Neutrophil (primary cell): Measurements from ENCODE around the gene LBHD2.

Experiments used
- H3K27ac ChIP-seq: fragments of 200-600 bp; sonication (generic); 2 replicates; pipeline ENCODE4 v1.5.1; 2016; ENCODE audit warnings: mild to moderate bottlenecking, moderate library complexity
- H3K27me3 ChIP-seq: fragments of 200-600 bp; sonication (generic); 2 replicates; pipeline ENCODE4 v1.6.0; 2016; ENCODE audit warnings: mild to moderate bottlenecking
- H3K36me3 ChIP-seq: fragments of 200-600 bp; sonication (generic); 2 replicates; pipeline ENCODE4 v1.5.1; 2017
- H3K4me1 ChIP-seq, 2 experiments: fragments of 200-600 bp in 1 of 2; sonication (generic) in 1 of 2; 1 replicate in 1 of 2; 2 replicates in 1 of 2; pipeline versions ENCODE4 v1.5.1 to v1.6.1; 2013 to 2016; ENCODE audit warnings: low read depth in 1 of 2, low read length in 1 of 2, mild to moderate bottlenecking in 1 of 2, moderate library complexity in 1 of 2; ENCODE audit not compliant: control insufficient read depth in 1 of 2, insufficient read depth in 1 of 2
- H3K4me3 ChIP-seq, 2 experiments: fragments of 200-600 bp in 1 of 2; sonication (generic) in 1 of 2; 1 replicate in 1 of 2; 2 replicates in 1 of 2; pipeline ENCODE4 v1.5.1; 2013 to 2016; ENCODE audit warnings: low read depth in 1 of 2, low read length in 1 of 2, mild to moderate bottlenecking in 1 of 2, moderate library complexity in 1 of 2
- H3K9me3 ChIP-seq: fragments of 200-600 bp; sonication (generic); 2 replicates; pipeline ENCODE4 v1.5.1; 2016
- CTCF ChIP-seq: fragments of 200-600 bp; sonication (generic); IDR thresholded peaks from 2 replicates; pipeline ENCODE4 v1.5.1; 2016; ENCODE audit warnings: antibody characterized with exemption

LBHD2 gene

GRCh38 chr14:103050935-103051334 lies 33.1 kb upstream of the LBHD2 start:
- Histone ChIP-seq H3K9me3 (no peaks in the 10 kb centered on the region), H3K27ac (no peak overlapping the region), H3K4me3 (no peak overlapping the region), H3K27me3 (peaks cover 72% of the 10 kb centered on the region), H3K4me1 (no peaks in the 10 kb centered on the region), H3K36me3 (no peaks in the 10 kb centered on the region)
- TF ChIP-seq CTCF = no peak

- no peak for TF ChIP-seq CTCF
- peaks cover 78% of the 10 kb centered on the region for H3K27me3 ChIP-seq
- H3K27ac ChIP-seq = no peak overlapping the region
- H3K4me1 ChIP-seq = peaks cover 0 to 4% of the 10 kb centered on the region in 2 experiments
- no peaks in the 10 kb centered on the region for H3K9me3 ChIP-seq
- no peak overlapping the region for H3K4me3 ChIP-seq
- H3K36me3 ChIP-seq = no peaks in the 10 kb centered on the region
These were observed 31.6 kb upstream of the LBHD2 start for GRCh38 chr14:103052407-103052806.

GRCh38 chr14:103055695-103056094 lies 28.3 kb upstream of the LBHD2 start:
- no peaks in the 10 kb centered on the region for H3K36me3 ChIP-seq
- H3K27ac ChIP-seq = no peak overlapping the region
- no peak for TF ChIP-seq CTCF
- peaks cover 99% of the 10 kb centered on the region for H3K27me3 ChIP-seq
- H3K4me3 ChIP-seq = no peak overlapping the region
- peaks cover 0 to 9% of the 10 kb centered on the region in 2 experiments for H3K4me1 ChIP-seq
- H3K9me3 ChIP-seq = no peaks in the 10 kb centered on the region

GRCh38 chr14:103056322-103057027 lies 27.5 kb upstream of the LBHD2 start:
- Histone ChIP-seq H3K9me3 (no peaks in the 10 kb centered on the region), H3K36me3 (no peaks in the 10 kb centered on the region), H3K4me3 (peak overlapping the region; percentile 46 to 55), H3K27ac (no peak overlapping the region), H3K4me1 (peaks cover 0 to 9% of the 10 kb centered on the region in 2 experiments), H3K27me3 (peaks cover 99% of the 10 kb centered on the region)
- no peak for TF ChIP-seq CTCF

- Histone ChIP-seq H3K36me3 (no peaks in the 10 kb centered on the region), H3K4me3 (peak overlapping the region; percentile 46 to 55)
- TF ChIP-seq CTCF = no peak
These were observed 27.0 kb upstream of the LBHD2 start for GRCh38 chr14:103057028-103057371.

More at GRCh38 chr14:103057028-103057371, 27.0 kb upstream of the LBHD2 start:
- peaks cover 99% of the 10 kb centered on the region for H3K27me3 ChIP-seq
- peaks cover 0 to 9% of the 10 kb centered on the region in 2 experiments for H3K4me1 ChIP-seq
- H3K27ac ChIP-seq = no peak overlapping the region
- H3K9me3 ChIP-seq = no peaks in the 10 kb centered on the region
